Activated T-cell treated with anti-CD3 and anti-CD28 coated beads for 4 hours (primary cell): ENCODE results near the gene TOLLIP.
A peak's percentile ranks its signal among the peaks of the same experiment; 100 is the strongest.
"Not testable (repeated sequence)": the region's sequence is repeated elsewhere in the genome, so short reads cannot be mapped to it uniquely, and the experiment has no call there.

Source experiments
- DNase-seq: peaks from one replicate; pipeline ENCODE4 v3.0.0-alpha.2; 2020

Gene TOLLIP

GRCh38 chr11:1343391-1344055 is 34.1 kb upstream of the TOLLIP start:
- DNase-seq, result no peak

DNA sequence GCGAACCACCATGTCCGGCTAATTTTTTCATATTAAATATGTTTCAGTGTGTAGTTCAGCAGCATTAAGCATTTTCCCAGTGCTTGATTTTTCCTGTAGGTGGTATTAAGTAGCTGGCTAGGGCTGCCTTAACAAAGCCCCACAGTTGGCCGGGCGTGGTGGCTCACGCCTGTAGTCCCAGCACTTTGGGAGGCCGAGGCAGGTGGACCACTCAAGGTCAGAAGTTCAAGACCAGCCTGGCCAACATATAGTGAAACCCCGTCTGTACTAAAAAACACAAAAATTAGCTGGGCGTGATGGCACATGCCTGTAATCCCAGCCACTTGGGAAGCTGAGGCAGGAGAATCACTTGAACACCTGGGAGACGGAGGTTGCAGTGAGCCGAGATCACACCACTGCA is 33.5 kb upstream of the TOLLIP start:
- no peak for DNase-seq

GRCh38 chr11:1341928-1342524 is 32.6 kb upstream of the TOLLIP start:
- DNase-seq, result no peak

- not testable (repeated sequence) for DNase-seq
Observed at GRCh38 chr11:1341226-1341625, 31.8 kb upstream of the TOLLIP start.

DNA sequence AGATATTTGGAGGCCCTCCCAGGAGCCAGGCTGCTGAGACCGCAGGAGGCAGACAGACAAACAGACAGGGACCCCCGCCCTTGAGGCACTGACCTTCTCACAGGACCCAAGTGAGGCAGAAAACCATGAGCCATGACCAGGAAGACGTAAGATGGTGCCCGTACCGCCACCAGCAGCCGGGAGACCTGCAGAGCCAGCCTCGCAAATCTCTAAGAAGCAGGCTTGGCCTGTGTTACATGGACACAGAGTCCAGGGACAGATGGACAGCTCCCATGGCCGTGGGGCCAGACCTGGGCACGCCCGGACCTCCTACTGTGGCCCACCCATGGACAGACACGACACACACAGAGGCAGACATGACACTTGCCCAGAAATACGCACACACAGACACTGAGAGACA is 30.7 kb upstream of the TOLLIP start:
- no peak for DNase-seq

DNA sequence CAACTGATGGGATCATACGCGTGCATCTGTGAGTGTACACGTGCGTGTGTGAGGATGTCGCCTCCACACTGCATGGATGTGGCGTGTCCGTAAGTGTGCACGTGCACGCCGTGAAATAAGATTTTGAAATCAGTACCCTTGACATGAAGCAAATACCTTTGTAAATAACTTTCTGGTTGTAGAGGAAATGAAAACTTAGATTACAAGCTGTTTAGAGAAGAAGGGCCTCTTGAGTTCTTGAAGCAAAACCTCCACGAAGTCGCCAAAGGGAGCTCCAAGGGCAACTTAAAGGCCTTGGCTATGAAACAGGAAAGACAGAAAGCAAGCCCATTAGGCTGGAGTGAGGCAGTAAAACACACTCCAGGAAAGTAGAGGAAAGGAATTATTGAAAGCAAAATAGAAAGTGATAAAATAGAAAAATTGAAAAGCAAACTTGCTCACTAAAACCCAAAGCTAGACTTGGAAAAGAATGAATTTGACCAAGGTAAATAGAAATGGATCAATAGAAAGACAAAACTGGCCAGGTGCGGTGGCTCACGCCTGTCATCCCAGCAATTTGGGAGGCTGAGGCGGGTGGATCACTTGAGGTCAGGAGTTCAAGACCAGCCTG is 29.7 kb upstream of the TOLLIP start:
- no peak for DNase-seq

GRCh38 chr11:1338201-1339065 is 29.0 kb upstream of the TOLLIP start:
- DNase-seq, result no peak

GRCh38 chr11:1337647-1338007 is 28.2 kb upstream of the TOLLIP start:
- DNase-seq, result no peak

GRCh38 chr11:1336836-1337646 is 27.6 kb upstream of the TOLLIP start:
- DNase-seq, result peak; percentile 33

DNA sequence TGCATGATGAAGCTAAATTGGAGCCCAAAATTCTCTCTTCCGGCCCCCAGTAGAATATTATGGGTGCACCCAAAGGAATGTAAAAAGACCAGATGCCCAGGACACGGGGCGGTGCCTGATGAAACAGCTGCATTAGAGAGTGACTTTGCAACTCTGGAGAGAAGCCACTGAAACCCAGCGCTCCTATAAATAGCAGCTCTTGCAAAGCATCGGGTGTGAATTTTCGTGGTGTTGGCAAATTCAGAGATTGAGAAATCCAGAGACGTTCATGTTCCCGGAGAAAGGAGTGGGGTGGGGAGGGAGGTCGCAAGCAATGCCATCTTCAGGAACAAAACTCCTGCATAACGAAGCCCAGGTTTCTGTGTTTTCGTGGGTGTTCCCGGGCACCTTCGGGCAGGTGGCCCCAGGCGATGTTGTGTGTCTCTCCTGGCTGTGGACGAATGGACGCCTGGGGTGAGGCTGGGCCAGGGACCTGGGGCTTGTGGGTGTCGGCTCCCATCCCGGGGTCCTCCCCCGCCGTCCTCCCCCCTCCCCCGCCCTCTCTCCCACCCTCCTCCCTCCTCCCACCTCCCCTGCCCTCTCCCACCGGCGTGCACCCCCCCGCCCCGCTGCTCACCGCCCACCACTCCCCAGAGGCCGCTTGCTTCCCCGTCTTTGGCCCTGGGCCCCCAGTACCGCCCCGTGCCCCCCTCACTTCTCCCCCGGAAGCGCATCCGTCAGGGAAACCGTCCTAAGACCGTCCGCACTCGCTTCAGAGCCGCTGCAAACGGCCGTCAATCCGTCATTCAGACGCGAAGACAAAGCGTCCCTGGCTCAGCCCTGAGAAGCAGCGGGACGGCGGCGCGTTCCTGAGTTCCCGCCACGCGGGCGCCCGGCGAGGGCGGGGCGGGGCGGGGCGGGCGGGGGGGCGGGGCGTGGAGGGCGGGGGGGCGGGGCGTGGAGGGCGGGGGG is 26.7 kb upstream of the TOLLIP start:
- peak; percentile 23 for DNase-seq

DNA sequence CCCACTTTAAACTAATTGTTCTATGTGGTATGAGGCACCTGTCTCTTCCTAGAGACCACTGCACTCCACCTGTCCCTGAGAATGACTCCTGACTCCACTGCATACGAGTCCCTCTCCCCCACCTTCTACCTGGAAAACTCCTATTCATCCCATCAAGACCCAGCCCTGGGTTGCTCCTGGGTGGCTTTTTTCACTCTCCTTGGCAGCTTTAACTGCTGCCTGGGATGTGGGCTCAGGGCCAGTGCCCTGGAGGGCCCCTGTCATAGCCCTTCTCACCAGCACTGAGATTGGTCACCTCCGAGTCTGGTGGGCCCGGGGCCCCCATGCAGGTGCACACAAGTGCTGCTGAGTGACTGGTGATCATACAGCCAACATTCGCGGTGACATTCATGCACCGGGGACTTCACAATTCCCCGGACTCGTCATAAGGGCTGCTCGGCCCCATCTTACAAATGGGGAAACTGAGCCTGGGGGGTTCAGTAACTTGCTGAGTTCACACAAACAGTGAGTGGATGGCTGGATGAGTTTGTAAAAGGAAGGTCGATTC is 25.9 kb upstream of the TOLLIP start:
- DNase-seq, result no peak

DNA sequence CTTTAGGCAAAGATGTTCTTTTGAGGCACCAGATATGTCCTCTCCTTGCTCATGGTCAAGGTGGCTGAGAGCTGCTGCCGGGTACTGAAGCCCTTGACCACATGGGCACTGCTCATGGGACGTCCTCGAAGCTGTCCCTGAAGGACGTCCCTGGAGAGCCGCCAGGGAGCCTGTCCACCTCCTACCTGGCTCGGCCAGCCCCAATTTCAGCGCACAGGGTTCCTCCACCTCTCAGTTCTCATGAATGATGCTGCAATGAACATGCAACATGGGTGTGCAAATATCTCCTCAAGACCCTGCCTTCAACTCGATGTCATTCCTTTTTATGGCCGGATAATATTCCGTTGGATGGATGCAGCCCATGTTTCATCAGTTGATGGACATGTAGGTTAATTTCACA is 24.4 kb upstream of the TOLLIP start:
- DNase-seq, result no peak

- no peak for DNase-seq
Observed at GRCh38 chr11:1333091-1333772, 23.8 kb upstream of the TOLLIP start.

DNA sequence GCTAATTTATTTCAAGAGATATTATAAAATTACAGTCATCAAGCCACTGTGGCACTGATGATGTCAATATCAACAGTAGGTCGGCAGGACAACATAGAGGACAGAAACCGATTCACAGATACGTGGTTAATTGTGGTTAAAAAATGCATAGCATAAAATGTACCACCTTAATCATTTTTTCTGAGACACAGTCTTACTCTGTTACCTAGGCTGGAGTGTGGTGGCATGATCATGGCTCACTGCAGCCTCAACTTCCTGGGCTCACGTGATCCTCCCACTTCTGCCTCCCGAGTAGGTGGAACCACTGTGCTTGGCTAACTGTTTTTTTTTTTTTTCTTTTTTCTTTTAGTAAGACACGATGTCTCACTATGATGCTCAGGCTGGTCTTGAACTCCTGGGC is 21.0 kb upstream of the TOLLIP start:
- no peak for DNase-seq

- no peak for DNase-seq
Observed at GRCh38 chr11:1327064-1327460, 17.6 kb upstream of the TOLLIP start.

DNA sequence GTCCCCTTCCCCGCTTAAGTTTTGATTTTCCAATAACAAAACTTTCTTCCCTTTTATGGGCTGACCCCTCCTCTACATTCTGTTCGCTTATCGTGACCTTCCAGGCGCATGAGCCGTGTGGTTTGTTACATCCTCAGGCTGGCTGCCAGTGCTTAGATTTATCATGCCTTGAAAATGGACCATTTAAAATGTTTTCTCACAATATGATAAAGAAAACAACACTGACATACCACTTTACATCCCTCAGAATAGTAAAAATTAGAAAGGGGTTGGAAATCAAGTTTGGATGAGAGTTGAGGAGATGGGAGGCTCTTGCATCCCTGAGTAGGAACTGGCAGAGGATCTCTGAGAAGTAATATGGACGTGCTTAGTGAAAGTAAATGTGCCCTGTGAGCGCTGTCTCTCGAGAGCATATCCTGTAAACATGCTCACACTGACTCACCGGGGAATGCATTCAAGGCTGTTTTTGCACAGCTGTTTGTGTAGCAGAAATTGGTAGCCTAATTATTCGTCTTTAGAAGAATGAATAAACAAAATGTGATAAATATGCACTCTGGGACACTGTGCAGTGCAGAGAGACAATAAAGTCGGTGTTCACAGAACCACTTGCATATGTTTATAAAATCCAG is 17.1 kb upstream of the TOLLIP start:
- DNase-seq, result no peak

DNA sequence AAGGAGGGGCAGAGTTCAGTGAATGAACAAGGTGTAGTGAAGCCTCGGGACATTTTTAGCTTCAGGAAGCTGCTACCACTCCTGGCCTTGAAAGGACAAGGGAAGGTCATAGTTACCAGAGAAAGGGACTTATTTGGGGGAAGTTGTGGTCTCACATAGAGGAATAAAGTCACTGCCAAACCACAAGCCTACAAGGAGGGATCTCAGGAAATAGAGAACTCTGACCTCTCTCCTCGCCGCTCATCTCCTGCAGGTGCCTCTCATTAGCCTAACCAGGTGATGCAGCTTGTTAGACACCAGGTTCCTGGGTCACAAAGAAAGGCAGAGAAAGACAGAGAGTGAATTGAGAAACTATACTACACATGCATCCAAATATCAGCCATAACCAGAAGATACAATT is 14.3 kb upstream of the TOLLIP start:
- no peak for DNase-seq

GRCh38 chr11:1317993-1318392 is 8.6 kb upstream of the TOLLIP start:
- DNase-seq, result no peak

- DNase-seq, result no peak
Observed at GRCh38 chr11:1317432-1317831, 8.0 kb upstream of the TOLLIP start.

- peak; percentile 47 for DNase-seq
Observed at GRCh38 chr11:1310772-1311468, 1.5 kb upstream of the TOLLIP start.
